GM12878 (cell line): ENCODE data around the gene CSTB. TPM values are rescaled to one million over a fixed set of nuclear protein-coding genes. Genes with fewer than 3 reads are reported as not detected.

ENCODE experiments used
- ATAC-seq: fragments of 200-7000 bp; cut with Tn5 transposase; 3 replicates; pipeline ENCODE4 v1.9.1; 2020; ENCODE audit warnings: mild to moderate bottlenecking, moderate library complexity
- BruUV-seq: library from RNA; stranded (reverse); fragments of 400-500 nt; replicated peaks from 2 replicates; lab custom pipeline; 2021; lab: Mats Ljungman, UMichigan
- CTCF ChIA-PET: fragments of 300-600 bp; sonication (Branson Sonifier 250); formaldehyde crosslinking; extraction: SDS; loops from one replicate; lab custom pipeline; 2021; ENCODE audit warnings: inconsistent platforms; lab: Yijun Ruan, JAX
- POLR2A ChIA-PET: fragments of 350-600 bp; formaldehyde crosslinking; extraction: SDS; loops from one replicate; lab custom pipeline; 2021; ENCODE audit warnings: inconsistent platforms; lab: Charles Lee
- RAD21 ChIA-PET: fragments of 300-600 bp; sonication (Branson Sonifier 250); formaldehyde crosslinking; loops from one replicate; lab custom pipeline; 2023; ENCODE audit warnings: antibody characterized with exemption; ENCODE audit not compliant: unreplicated experiment; lab: Charles Lee
- SMC1A ChIA-PET: fragments of 300-600 bp; sonication (Branson Sonifier 250); formaldehyde crosslinking; loops from one replicate; lab custom pipeline; 2023; ENCODE audit not compliant: unreplicated experiment, uncharacterized antibody; lab: Charles Lee
- DNase-seq: peaks from one replicate; pipeline ENCODE4 v3.0.0-alpha.2; 2011; ENCODE audit warnings: low read depth, low spot score
- FAIRE-seq: peaks from 3 replicates; lab custom pipeline; 2011; peaks lifted over from hg19 to GRCh38; lab: Jason Lieb, UNC
- H2AFZ ChIP-seq: 2 replicates; pipeline ENCODE4 v1.6.0; 2011; ENCODE audit warnings: low read depth, low read length, control low read depth; ENCODE audit not compliant: control insufficient read depth
- H3K27ac ChIP-seq: 2 replicates; pipeline ENCODE4 v1.5.1; 2011; ENCODE audit warnings: control low read depth; ENCODE audit not compliant: control insufficient read depth, insufficient read depth
- H3K27me3 ChIP-seq, 2 experiments: replicated peaks in 1 of 2; 2 replicates each; pipeline versions ENCODE4 v1.6.0 to v1.6.1; 2011; ENCODE audit warnings: low read length in 1 of 2; ENCODE audit not compliant: control insufficient read depth in 2 of 2, insufficient read depth in 2 of 2
- H3K36me3 ChIP-seq, 2 experiments: 2 replicates each; pipeline ENCODE4 v1.5.1; 2011; ENCODE audit warnings: low read length in 1 of 2; ENCODE audit not compliant: control insufficient read depth in 2 of 2, insufficient read depth in 2 of 2
- H3K4me1 ChIP-seq: 2 replicates; pipeline ENCODE4 v1.6.1; 2011; ENCODE audit warnings: mild to moderate bottlenecking, low read length, moderate library complexity, mixed read lengths; ENCODE audit not compliant: control insufficient read depth, insufficient read depth
- H3K4me2 ChIP-seq: 2 replicates; pipeline ENCODE4 v1.6.0; 2011; ENCODE audit warnings: control low read depth; ENCODE audit not compliant: control insufficient read depth, insufficient read depth
- H3K4me3 ChIP-seq: fragments of 200-600 bp; sonication (generic); 2 replicates; pipeline ENCODE4 v1.5.1; 2016
- H3K79me2 ChIP-seq: 2 replicates; pipeline ENCODE4 v1.6.0; 2011; ENCODE audit warnings: low read length; ENCODE audit not compliant: control insufficient read depth, insufficient read depth
- H3K9ac ChIP-seq: 2 replicates; pipeline ENCODE4 v1.8.0; 2011; ENCODE audit warnings: low read length, control low read depth, mixed read lengths; ENCODE audit not compliant: control insufficient read depth, insufficient read depth
- H3K9me3 ChIP-seq: replicated peaks from 3 replicates; pipeline ENCODE4 v1.5.1; 2011; ENCODE audit warnings: mild to moderate bottlenecking, low read length; ENCODE audit not compliant: control insufficient read depth, insufficient read depth
- H4K20me1 ChIP-seq: 2 replicates; pipeline ENCODE4 v1.6.0; 2011; ENCODE audit not compliant: control insufficient read depth, insufficient read depth
- BCLAF1 ChIP-seq: fragments of 450-650 bp; IDR thresholded peaks from 2 replicates; pipeline ENCODE4 v1.6.1; 2017; ENCODE audit warnings: antibody characterized with exemption, mild to moderate bottlenecking, moderate library complexity
- PKNOX1 ChIP-seq: fragments of 450-650 bp; IDR thresholded peaks from 2 replicates; pipeline ENCODE4 v1.6.1; 2016; ENCODE audit warnings: mild to moderate bottlenecking
- POLR2A ChIP-seq: IDR thresholded peaks from 2 replicates; pipeline ENCODE4 v1.6.1; 2011; ENCODE audit warnings: low read depth, mild to moderate bottlenecking, low read length
- RELA ChIP-seq: fragments of 450-650 bp; IDR thresholded peaks from 2 replicates; pipeline ENCODE4 v1.8.0; 2014; ENCODE audit warnings: borderline replicate concordance; ENCODE audit not compliant: partially characterized antibody
- WGBS: methylation state at CpG from one replicate; pipeline ENCODE4 v1.1.6; 2016; ENCODE audit warnings: low lambda C conversion rate; ENCODE audit not compliant: insufficient replicate concordance, insufficient coverage; ENCODE audit errors: missing lambda C conversion rate; 5-methylcytosine and 5-hydroxymethylcytosine counted together
- in situ Hi-C: fragments of 300-500 bp; cut with MboI; formaldehyde crosslinking; loops from 9 replicates; pipeline ENCODE4 v1.14.3; 2018; ENCODE audit warnings: mixed read lengths
- intact Hi-C: fragments of 100-400 bp; cut with micrococcal nuclease; formaldehyde crosslinking; loops from one replicate; pipeline ENCODE4 v1.14.2; 2022; ENCODE audit not compliant: unreplicated experiment
- polyA plus RNA-seq, 11 experiments: library from polyadenylated mRNA; depleted of rRNA in 4 of 11; unstranded in 6 of 11; stranded (reverse) in 5 of 11; fragments of >200 nt; fragmentation: Nextera tagmentation in 4 of 11; fragmentation: Illumina TruSeq in 1 of 11; extraction: Ambion mirVana in 4 of 11; extraction: Trizol in 1 of 11; gene quantifications; 1 replicate in 1 of 11; 2 replicates in 10 of 11; pipeline versions ENCODE4 v1.2.1 to v1.2.3, GENCODE V29; 2011 to 2016; ENCODE audit warnings: inconsistent platforms in 2 of 11, missing spikeins in 2 of 11, low read depth in 1 of 11
- total RNA-seq, 4 experiments: library from RNA; depleted of rRNA in 3 of 4; stranded (reverse); fragments of >200 nt in 3 of 4; fragmentation: Illumina TruSeq in 1 of 4; extraction: Trizol in 1 of 4; gene quantifications; 2 replicates each; pipeline versions ENCODE4 v1.2.1 to v1.2.3, GENCODE V29; 2013 to 2021

The CSTB gene
- total and polyA plus RNA-seq, 10 of the 15 experiments (the other 5 are each of a cell fraction or from before 2014, with no cell fraction given) = 12.5 to 82.7 (median 41.9) TPM

GRCh38 chr21:43771199-43771675 lies 4.9 kb downstream of the CSTB start (continued):
- TF ChIP-seq BCLAF1 = no peak

- ATAC-seq = no peak
- no peak overlapping the region for H2AFZ ChIP-seq
- no TSS peak for BruUV-seq
- peak; percentile 27; the same call in 1 of the 2 replicates for TF ChIP-seq POLR2A
- TF ChIP-seq PKNOX1 = peak; percentile 22; the same call in 1 of the 2 replicates
- no peak for TF ChIP-seq RELA
- FAIRE-seq = no peak
- ChIA-PET CTCF (interaction anchor here (1.1 kb wide), 1 partner anchor 12 kb away, joined by 6 read pairs; no protein-coding TSS in a partner anchor), POLR2A (no interaction called here), RAD21 (no interaction called here), SMC1A (no interaction called here)
- WGBS = 82% methylated on average over 19 of the region's 21 CpGs
- no peak overlapping the region for H3K27ac ChIP-seq
- in situ Hi-C loops = no loop called here
- no peak overlapping the region for H3K4me2 ChIP-seq
- H4K20me1 ChIP-seq = no peaks in the 10 kb centered on the region
- no peak overlapping the region for H3K9ac ChIP-seq
- no peak for DNase-seq
- intact Hi-C loops = no loop called here
- no peaks in the 10 kb centered on the region for H3K27me3 ChIP-seq
- H3K36me3 ChIP-seq = peaks cover 2 to 5% of the 10 kb centered on the region in 2 experiments; a peak in 2 of 4 replicates
- H3K4me1 ChIP-seq = peaks cover under 1% of the 10 kb centered on the region
- H3K4me3 ChIP-seq = no peak overlapping the region
- H3K9me3 ChIP-seq = peaks cover 2% of the 10 kb centered on the region; the same call in 1 of the 3 replicates
- peaks cover under 1% of the 10 kb centered on the region for H3K79me2 ChIP-seq
Measured at GRCh38 chr21:43770066-43770655, 5.9 kb downstream of the CSTB start.
